Measurements from ENCODE around the gene AGAP9.
"Not testable (repeated sequence)": the region's sequence is repeated elsewhere in the genome, so short reads cannot be mapped to it uniquely, and the experiment has no call there.

The AGAP9 gene

DNA sequence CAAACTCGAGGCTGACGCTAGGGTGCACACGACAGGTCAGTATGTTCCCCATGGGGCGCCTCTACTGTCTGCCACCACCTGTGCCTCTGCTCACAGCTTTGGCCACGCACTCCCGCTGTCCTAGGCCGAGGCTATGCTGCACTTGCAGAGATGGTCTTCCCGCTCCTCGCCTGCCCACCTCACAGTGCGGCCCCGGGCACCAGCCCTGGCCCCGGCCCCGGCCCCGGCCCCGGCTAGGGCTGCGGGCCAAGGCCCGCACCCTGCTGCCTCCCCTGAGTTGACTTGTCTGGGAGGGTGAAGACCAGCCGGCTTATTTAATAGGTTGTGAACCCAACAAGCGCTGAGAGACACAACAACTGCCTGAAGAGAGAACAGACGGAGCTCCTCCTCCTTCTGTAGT lies at the start of gene AGAP9:
AGAP9 (minus strand) TSS at position 164 of the 400 bp plus-strand sequence; CDS start at position 52, 112 bp downstream.
- DNase-seq (ENCODE audit: low spot score): not testable (repeated sequence)

DNA sequence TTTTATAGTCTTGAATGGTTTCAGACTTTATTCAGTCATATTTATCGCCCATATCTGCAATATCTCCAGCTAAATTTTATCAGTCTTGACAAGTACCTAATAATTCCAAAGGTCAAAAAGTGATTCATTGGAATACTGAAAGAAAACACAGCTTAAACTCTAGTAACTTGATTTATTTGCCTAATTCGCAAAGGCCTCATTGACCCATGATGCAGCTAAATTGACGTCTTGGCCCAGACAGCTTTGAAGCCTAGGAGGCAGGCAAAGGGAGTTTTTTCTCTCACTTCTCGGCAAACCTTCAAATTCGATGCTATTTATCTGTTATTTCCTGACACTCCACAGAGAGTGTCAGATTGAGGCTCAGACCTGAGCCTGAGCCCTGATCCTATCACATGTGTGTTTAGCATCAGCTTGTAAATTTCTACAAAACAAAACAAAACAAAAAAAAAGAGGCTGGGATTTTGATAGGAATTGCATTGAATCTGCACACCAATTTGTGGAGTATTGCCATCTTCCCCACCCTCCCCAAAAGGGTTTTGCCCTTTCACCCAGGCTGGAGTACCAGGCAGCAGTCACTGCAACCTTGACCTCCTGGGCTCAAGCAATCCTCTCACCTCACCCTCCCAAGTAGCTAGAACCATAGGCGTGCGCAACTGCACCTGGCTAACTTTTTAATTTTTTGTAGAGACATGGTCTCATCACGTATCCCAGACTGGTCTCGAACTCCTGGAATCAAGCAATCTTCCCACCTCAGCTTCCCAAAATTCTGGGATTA lies 47.9 kb upstream of the AGAP9 start:
- DNase-seq (ENCODE audit: low spot score): not testable (repeated sequence)

DNA sequence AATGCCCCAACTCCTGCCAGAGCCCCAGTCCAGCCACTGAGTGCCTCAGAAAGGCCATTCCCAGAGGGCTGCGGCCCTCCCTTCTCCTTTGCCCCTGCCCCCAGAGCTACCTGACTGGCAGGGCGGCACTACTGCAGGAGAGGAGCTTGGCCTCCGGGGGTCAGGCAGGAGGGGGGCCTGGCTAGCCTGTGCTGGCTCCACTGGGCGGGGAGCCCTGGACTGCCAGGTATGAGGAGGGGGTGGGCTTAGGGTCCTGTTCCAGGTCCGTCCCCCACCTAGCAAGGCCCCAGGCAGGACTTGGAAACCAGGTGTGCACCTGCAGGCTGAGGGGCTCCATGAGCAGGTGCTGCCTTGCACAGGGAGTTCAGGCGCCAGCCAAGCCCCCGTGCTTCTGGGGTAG lies 43.3 kb upstream of the AGAP9 start:
- not testable (repeated sequence) for DNase-seq (ENCODE audit: low spot score)

- DNase-seq (ENCODE audit: low spot score): not testable (repeated sequence)
Measured at GRCh38 chr10:47566108-47566699, 42.8 kb upstream of the AGAP9 start.

- DNase-seq (ENCODE audit: low spot score): not testable (repeated sequence)
Measured at GRCh38 chr10:47565517-47565920, 42.1 kb upstream of the AGAP9 start.

DNA sequence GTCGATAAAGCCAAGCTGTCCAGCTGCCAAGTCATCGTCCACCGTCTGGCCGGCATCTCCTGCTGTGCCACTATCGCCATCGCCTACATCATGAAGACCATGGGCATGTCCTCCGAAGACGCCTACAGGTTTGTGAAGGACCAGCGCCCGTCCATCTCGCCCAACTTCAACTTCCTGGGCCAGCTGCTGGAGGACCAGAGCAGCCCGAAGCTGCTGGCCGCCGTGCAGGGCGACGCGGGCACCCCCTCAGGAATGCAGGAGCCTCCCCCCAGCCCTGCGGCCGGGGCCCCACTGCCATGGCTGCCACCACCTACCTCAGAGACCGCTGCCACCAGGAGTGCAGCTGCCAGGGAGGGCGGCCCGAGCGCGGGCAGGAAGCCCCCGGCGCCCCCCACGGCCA lies 41.5 kb upstream of the AGAP9 start:
- DNase-seq (ENCODE audit: low spot score): not testable (repeated sequence)

DNA sequence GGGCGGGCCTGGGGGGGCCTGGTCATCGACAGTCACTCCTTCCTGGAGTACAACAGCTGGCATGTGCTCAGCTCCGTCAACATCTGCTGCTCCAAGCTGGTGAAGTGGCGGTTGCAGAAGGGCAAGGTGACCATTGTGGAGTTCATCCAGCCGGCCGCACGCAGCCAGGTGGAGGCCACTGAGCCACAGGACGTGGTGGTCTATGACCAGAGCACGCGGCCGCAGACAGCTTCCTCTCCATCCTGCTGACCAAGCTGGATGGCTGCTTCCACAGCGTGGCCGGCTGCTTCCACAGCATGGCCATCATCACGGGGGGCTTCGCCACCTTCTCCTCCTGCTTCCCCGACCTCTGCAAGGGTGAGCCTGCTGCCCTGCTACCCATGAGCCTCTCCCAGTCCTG lies 40.9 kb upstream of the AGAP9 start:
- DNase-seq (ENCODE audit: low spot score): not testable (repeated sequence)

DNA sequence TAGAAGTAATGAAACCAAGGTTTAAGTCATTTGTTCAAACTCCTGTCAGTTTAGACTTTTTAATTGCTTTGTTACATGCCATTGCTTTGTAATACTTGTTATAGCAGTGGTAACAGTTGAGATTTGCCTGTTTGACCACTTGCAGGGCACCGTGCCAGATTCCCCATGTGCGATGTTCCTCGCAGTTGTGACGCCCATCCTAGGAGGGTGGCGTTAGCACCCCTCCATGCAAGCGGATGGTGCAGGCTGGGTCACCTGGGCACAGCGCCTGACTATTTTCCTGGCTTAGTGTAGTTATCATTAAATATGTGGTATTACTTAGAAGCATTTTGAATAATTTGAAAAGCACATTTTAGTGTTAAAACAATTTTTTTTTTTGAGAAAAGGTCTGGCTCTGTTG lies 37.0 kb upstream of the AGAP9 start:
- DNase-seq (ENCODE audit: low spot score): not testable (repeated sequence)

DNA sequence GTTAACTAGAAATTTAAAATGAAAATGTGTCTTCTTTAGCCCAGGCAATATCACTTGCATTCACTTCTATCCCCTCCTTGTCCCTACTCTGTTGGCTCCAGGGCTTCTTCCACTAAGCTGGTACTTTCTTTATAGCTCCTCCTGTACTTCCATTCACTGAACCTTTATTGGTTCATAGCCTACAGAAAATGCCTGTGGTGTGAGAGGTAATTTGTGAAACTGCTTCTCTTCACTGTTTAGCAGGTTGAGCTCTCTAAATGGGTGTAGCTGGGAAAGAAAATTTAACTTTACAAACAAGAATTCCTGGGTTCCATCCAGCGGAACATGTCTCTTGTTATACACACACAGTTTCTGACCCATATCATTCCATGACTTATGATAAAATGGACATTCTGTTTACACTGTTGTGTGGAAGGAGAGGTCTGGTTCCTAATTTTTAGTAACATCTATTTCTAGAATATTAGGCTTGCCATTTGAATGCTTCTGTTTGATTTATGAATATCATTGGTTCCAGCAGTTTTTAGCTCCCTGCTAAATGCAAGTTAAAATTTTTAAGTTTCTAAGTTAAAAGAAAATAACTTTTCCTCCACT lies 36.4 kb upstream of the AGAP9 start:
- DNase-seq (ENCODE audit: low spot score): not testable (repeated sequence)

- not testable (repeated sequence) for DNase-seq (ENCODE audit: low spot score)
Measured at GRCh38 chr10:47558109-47558508, 34.7 kb upstream of the AGAP9 start.

DNA sequence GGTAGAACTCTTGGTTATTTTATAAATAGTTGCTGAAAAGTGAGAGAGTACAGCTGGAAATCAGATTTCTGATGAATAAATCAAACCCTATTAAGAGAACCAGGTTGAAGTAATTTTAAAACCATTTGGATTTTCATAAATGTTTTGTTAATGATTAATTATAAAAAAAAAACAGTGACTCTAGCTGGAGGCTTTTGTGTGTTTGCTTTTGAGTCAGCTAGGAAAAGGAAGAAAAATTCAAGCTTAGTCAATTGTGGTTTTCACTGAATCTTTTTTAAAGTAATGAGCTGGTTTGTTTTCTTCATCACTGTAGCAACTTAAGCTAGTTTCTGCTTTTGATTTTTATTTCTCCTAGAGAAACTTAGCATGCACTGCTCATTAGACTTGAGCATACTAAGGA lies 34.2 kb upstream of the AGAP9 start:
- DNase-seq (ENCODE audit: low spot score): not testable (repeated sequence)

- not testable (repeated sequence) for DNase-seq (ENCODE audit: low spot score)
Measured at GRCh38 chr10:47555334-47555733, 31.9 kb upstream of the AGAP9 start.

GRCh38 chr10:47554552-47554951 lies 31.1 kb upstream of the AGAP9 start:
- not testable (repeated sequence) for DNase-seq (ENCODE audit: low spot score)

DNA sequence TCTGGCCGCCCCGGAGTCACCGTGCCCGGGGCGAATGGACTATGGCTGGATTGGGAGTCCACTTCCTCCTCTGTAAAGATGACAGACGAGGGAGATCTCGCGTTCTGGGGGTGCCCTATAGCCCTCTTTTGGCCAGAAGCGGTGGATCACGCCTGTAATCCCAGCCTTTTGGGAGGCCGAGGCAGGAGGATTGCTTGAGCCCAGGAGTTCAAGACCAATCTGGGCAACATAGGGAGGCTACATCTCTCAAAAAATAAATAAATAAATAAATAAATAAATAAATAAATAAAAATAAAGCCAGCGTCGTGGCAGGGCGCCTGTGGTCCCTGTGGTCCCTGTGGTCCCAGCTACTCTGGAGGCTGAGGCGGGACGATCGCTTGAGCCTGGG lies 30.4 kb upstream of the AGAP9 start:
- not testable (repeated sequence) for DNase-seq (ENCODE audit: low spot score)

- peak; percentile 54 for DNase-seq (ENCODE audit: low spot score)
Measured at GRCh38 chr10:47553214-47553859, 29.9 kb upstream of the AGAP9 start.

DNA sequence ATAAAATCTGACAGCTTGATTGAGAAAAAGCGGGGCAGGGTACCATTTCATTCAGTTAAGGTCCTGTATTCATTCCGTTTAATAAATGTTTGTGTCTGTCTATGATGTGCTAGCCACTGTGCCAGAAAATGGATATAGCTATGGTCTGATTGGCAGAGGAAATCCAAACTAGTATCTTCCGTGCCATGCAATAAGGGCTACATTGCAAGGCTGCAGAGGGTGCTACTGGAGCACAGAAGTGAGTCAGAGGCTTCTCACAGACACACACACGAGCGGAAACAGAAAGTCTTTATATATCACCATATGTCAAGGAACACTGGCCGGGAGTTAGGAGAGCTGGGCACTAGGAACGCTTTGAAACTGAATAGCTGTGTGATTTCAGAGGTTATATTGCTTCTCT lies 29.3 kb upstream of the AGAP9 start:
- not testable (repeated sequence) for DNase-seq (ENCODE audit: low spot score)

DNA sequence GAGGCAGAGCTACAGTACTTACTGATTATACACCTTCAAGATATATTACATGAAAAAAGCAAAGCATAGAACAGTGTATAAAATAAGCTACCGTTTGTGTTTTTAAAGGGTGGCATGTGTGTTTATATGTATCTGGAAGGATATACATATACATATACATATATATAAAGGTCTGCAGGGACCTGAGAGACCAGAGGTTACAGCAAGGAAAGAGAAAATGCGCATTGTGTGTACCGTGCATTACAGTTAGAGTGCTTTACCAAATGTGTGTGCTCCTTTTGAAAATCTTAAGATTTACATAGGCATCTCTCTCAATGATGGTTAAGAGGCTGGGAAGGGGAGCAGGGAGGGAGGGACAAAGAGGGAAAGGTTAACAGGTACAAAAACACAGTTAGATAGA lies 23.8 kb upstream of the AGAP9 start:
- DNase-seq (ENCODE audit: low spot score): not testable (repeated sequence)

- not testable (repeated sequence) for DNase-seq (ENCODE audit: low spot score)
Measured at GRCh38 chr10:47536430-47536829, 13.0 kb upstream of the AGAP9 start.

GRCh38 chr10:47502313-47502712 lies 21.1 kb downstream of the AGAP9 start:
- not testable (repeated sequence) for DNase-seq (ENCODE audit: low spot score)

GRCh38 chr10:47494226-47494625 lies 29.2 kb downstream of the AGAP9 start:
- not testable (repeated sequence) for DNase-seq (ENCODE audit: low spot score)

DNA sequence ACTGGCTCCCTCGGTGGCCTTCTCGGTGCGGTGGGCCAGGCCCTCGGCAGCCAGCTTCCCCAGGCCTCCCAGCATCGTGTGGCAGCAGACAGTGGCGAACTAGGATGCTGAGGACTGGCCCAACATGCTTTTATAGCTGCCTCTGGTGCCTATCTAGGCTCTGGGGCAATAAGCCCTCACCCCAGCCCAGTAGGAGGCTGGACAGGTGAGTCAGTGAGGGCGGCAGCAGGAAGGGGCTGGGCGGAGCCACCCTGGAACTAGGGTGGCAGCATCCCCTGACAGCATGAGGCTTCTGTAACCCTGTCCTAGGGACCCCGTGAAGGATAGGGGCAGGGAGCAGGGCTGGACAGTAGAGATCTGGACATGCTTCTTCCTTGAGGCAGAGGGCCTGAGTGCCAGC lies 31.8 kb downstream of the AGAP9 start, which contains the start of gene FAM25G:
FAM25G (minus strand) TSS at position 101 of the 400 bp plus-strand sequence; CDS start at position 75, 26 bp downstream.
- not testable (repeated sequence) for DNase-seq (ENCODE audit: low spot score)

- DNase-seq (ENCODE audit: low spot score): not testable (repeated sequence)
Measured at GRCh38 chr10:47489630-47490029, 33.8 kb downstream of the AGAP9 start.
